H1 (cell line): ENCODE measurements around the gene MAGI2. TPM values are rescaled to one million over a fixed set of nuclear protein-coding genes. Genes with fewer than 3 reads are reported as not detected.

ENCODE experiments used
- ATF2 ChIP-seq: IDR thresholded peaks from 2 replicates; pipeline ENCODE4 v1.6.1; 2012; ENCODE audit warnings: low read length, inconsistent platforms
- polyA plus RNA-seq, 7 experiments: library from polyadenylated mRNA; depleted of rRNA in 3 of 7; stranded (reverse) in 5 of 7; unstranded in 2 of 7; fragments of >200 nt in 5 of 7; fragments of 200-250 nt in 2 of 7; gene quantifications; 1 replicate in 5 of 7; 2 replicates in 1 of 7; 4 replicates in 1 of 7; pipeline versions ENCODE4 v1.2.1 to v1.2.3, GENCODE V29; 2011 to 2013; ENCODE audit warnings: missing spikeins in 2 of 7, mixed read lengths in 2 of 7
- total RNA-seq: library from RNA; stranded (reverse); fragmentation: NEBNext Ultra II Directional; extraction: Animal tissue kit (Norgen Biotek cat#: 25700); gene quantifications from 2 replicates; pipeline ENCODE4 v1.2.1, GENCODE V29; 2021

Gene MAGI2
- total and polyA plus RNA-seq, 2 of the 8 experiments (the other 6 are each of a cell fraction or from before 2014, with no cell fraction given) = 6.0 to 27.3 TPM

- TF ChIP-seq ATF2 = no peak
- TF ChIP-seq, all 59 proteins: peak for 0
Measured at GRCh38 chr7:78345979-78346378, 1107.5 kb downstream of the MAGI2 start (continued).
